Measurements from ENCODE around the gene ZNF326. TPM values are rescaled to one million over a fixed set of nuclear protein-coding genes. Genes with fewer than 3 reads are reported as not detected.

Gene ZNF326
- total RNA-seq, 4 donors from 2014 or later, result 7.9 to 25.3 (median 18.8) TPM

DNA sequence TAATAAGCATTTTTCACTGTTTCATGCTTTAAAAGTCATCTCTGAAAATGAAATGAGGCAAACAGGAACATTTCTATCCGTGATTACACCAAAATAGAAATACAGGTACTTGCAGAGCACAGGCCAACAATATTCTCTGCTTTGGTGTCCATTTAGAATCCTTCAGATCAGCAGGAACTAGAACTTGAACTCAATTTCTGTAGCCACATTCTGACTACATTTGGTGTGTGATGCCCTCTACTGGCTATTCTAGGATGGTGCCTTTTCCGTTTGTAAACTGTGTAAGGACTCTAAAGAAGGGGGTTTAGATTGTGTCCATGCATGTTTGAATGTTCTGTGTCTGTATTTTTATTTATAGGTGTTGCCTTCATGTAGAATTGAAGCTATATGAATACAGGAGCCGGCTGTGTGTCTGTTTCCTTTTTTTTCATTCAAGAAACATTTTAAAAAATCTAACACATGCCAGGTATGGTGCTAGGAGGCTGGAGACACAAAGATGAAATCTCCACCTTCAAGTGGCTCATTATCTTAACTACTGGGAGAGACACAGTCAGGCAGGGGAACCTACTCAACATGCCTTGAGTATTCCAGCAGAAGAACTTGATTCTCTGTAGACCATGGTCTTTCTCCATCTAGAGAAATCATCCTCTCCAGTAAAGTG is 7.6 kb upstream of the ZNF326 start:
- TF ChIP-seq, protein P1, sequence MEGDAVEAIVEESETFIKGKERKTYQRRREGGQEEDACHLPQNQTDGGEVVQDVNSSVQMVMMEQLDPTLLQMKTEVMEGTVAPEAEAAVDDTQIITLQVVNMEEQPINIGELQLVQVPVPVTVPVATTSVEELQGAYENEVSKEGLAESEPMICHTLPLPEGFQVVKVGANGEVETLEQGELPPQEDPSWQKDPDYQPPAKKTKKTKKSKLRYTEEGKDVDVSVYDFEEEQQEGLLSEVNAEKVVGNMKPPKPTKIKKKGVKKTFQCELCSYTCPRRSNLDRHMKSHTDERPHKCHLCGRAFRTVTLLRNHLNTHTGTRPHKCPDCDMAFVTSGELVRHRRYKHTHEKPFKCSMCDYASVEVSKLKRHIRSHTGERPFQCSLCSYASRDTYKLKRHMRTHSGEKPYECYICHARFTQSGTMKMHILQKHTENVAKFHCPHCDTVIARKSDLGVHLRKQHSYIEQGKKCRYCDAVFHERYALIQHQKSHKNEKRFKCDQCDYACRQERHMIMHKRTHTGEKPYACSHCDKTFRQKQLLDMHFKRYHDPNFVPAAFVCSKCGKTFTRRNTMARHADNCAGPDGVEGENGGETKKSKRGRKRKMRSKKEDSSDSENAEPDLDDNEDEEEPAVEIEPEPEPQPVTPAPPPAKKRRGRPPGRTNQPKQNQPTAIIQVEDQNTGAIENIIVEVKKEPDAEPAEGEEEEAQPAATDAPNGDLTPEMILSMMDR (IDR thresholded peaks at IDR 0.05), result peak; percentile 76 to 90 (median 84)
- no peak for TF ChIP-seq POLR2A (IDR thresholded peaks at IDR 0.05)
- Histone ChIP-seq H3K4me3 (no peak overlapping the region), H3K4me1 (peaks cover 0 to 27% (median 0%) of the 10 kb centered on the region in 3 donors), H3K9me3 (no peaks in the 10 kb centered on the region), H3K27ac (no peak overlapping the region), H3K27me3 (no peaks in the 10 kb centered on the region), H3K36me3 (no peaks in the 10 kb centered on the region)
- no peak for DNase-seq
- intact Hi-C loops (cut with DNase I), result loop anchor here (5.0 kb wide), 1 partner anchor 180 kb away; no protein-coding TSS in a partner anchor
- 0% methylated on average over 3 of the region's 3 CpGs for WGBS, 2 donors

DNA sequence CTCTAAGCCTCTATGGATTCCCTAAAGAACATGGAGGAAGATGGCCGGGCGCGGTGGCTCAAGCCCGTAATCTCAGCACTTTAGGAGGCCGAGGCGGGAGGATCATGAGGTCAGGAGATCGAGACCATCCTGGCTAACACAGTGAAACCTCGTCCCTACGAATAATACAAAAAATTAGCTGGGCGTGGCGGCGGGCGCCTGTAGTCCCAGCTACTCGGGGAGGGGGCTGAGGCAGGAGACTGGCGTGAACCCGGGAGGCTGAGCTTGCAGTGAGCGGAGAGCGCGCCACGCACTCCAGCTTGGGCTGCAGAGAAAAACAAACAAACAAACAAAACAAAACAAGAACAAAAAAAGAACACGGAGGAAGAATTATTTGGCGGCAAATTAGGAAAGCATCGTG is 5.8 kb upstream of the ZNF326 start:
- 91 to 95% methylated on average over 9 to 23 of the region's 23 CpGs for WGBS, 2 donors

GRCh38 chr1:89989799-89990198 is 5.1 kb upstream of the ZNF326 start:
- intact Hi-C loops (cut with DNase I), result loop anchor here (5.0 kb wide), 1 partner anchor 182 kb away; no protein-coding TSS in a partner anchor
- TF ChIP-seq, protein P1 (IDR thresholded peaks at IDR 0.05), result no peak
- TF ChIP-seq POLR2A (IDR thresholded peaks at IDR 0.05), result no peak
- Histone ChIP-seq H3K36me3 (no peaks in the 10 kb centered on the region), H3K4me1 (peaks cover 0 to 33% (median 0%) of the 10 kb centered on the region in 3 donors), H3K4me3 (no peak overlapping the region), H3K27me3 (no peaks in the 10 kb centered on the region), H3K27ac (peak overlapping the region in 1 of 4 donors; percentile 66), H3K9me3 (no peaks in the 10 kb centered on the region)
- no peak for DNase-seq
- 85% methylated on average over 3 of the region's 3 CpGs for WGBS, 2 donors

More for the DNA sequence above, 5.8 kb upstream of the ZNF326 start:
- Histone ChIP-seq H3K4me1 (peaks cover 0 to 29% (median 0%) of the 10 kb centered on the region in 3 donors), H3K36me3 (no peaks in the 10 kb centered on the region), H3K27ac (no peak overlapping the region), H3K9me3 (no peaks in the 10 kb centered on the region), H3K27me3 (no peaks in the 10 kb centered on the region), H3K4me3 (no peak overlapping the region)
- no peak for DNase-seq
- no peak for TF ChIP-seq POLR2A (IDR thresholded peaks at IDR 0.05)
- TF ChIP-seq, protein P1 (IDR thresholded peaks at IDR 0.05), result no peak
- intact Hi-C loops (cut with DNase I), result loop anchor here (5.0 kb wide), 1 partner anchor 182 kb away; no protein-coding TSS in a partner anchor

DNA sequence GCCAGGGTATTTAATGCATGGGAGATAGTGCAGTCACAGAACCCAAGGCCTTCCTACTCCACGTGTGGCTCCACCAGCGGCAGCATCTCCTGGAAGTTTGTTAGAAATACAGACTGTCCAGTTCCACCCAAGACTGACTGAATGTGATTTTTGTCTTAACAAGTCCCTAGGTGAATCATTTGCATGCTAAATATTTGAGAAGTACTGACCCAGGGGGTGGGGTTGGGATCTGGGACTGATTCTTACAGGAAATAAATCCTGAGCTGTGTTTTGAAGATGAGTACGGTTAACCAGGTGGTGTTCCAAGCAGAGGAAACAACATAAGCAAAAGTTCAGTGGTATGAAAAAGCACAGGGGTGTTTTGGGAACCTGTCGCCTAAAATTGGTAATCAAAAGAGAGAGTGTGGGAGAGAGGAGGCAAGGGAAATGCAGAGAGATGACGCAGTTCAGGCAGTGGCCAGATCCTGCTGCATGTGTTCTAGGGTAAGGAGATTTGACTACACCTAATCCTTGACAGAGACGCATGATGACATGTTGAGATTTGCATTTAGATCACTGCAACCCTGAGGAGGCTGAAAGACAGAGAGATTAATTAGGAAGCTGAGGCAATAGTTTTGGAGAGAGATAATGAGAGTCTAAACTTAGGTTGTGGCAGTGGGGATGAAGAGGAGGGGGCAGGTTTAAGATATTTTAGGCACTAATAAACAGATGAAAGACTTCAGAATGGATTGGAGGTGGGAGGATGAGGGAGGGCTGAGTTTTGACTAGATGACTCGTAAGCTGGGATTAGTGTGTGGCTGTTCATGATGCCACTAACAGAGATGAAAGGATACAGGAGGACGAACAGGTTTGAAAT is 3.7 kb upstream of the ZNF326 start:
- peaks cover 0 to 38% (median 0%) of the 10 kb centered on the region in 3 donors for H3K4me1 ChIP-seq
- 23 to 46% methylated on average over 8 of the region's 8 CpGs for WGBS, 2 donors
- H3K36me3 ChIP-seq, result no peaks in the 10 kb centered on the region
- peak overlapping the region; percentile 55 to 76 (median 62) for H3K27ac ChIP-seq
- no peaks in the 10 kb centered on the region for H3K9me3 ChIP-seq
- H3K4me3 ChIP-seq, result no peak overlapping the region
- H3K27me3 ChIP-seq, result no peaks in the 10 kb centered on the region
- no peak for DNase-seq
- no peak for TF ChIP-seq POLR2A (IDR thresholded peaks at IDR 0.05)
- TF ChIP-seq, protein P1 (IDR thresholded peaks at IDR 0.05), result no peak
- intact Hi-C loops (cut with DNase I), result no loop called here

DNA sequence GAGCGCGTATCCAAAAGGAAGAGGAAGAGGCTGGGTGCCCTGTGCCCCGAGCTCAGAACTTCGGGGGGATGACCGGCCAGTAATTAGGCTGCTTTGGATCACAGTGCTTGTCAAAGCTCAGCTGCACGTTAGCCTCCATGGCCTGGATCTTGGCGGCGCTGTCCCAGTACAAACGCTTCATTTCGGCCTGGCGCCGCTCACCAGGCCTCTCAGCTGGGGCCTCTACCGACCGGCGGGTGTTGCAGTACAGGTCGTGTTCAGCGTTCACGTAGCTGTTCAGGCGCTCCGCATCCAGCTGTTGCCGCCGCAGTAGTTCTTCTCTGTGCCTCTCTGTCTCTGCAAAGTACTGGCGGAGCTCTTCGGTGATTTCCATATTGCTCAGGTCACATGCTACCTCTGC is 1.4 kb upstream of the ZNF326 start:
- TF ChIP-seq POLR2A (IDR thresholded peaks at IDR 0.05), result no peak
- TF ChIP-seq, protein P1 (IDR thresholded peaks at IDR 0.05), result no peak
- intact Hi-C loops (cut with DNase I), result no loop called here

More for the DNA sequence above, 1.4 kb upstream of the ZNF326 start:
- Histone ChIP-seq H3K27me3 (no peaks in the 10 kb centered on the region), H3K27ac (no peak overlapping the region), H3K36me3 (no peaks in the 10 kb centered on the region), H3K4me3 (no peak overlapping the region), H3K4me1 (peaks cover 9 to 62% (median 15%) of the 10 kb centered on the region in 3 donors), H3K9me3 (no peaks in the 10 kb centered on the region)
- DNase-seq, result no peak
- WGBS, 2 donors, result 96 to 97% methylated on average over 18 to 19 of the region's 24 CpGs

Measured in esophagus squamous epithelium (tissue), 5 donors.